Ecto neural progenitor cell (in vitro differentiated cells): Measurements from ENCODE around the gene PDE4D.

Experiments used
- DNase-seq: peaks from one replicate; pipeline ENCODE4 v3.0.0-alpha.2; 2018; ENCODE audit warnings: low spot score

PDE4D gene

GRCh38 chr5:59893429-59894227, at the start of gene PDE4D:
TSS of gene PDE4D (minus strand) at chr5:59893726.
- DNase-seq, result peak; percentile 91

- no peak for DNase-seq
These were observed 44.1 kb upstream of the PDE4D start for GRCh38 chr5:59937633-59938032.

GRCh38 chr5:59923465-59923864, 29.9 kb upstream of the PDE4D start:
- no peak for DNase-seq

- DNase-seq, result no peak
These were observed 28.7 kb upstream of the PDE4D start for GRCh38 chr5:59922220-59922619.

- DNase-seq, result no peak
These were observed 28.3 kb upstream of the PDE4D start for GRCh38 chr5:59921816-59922215.

- no peak for DNase-seq
These were observed 26.0 kb upstream of the PDE4D start for GRCh38 chr5:59919484-59919883.

GRCh38 chr5:59917121-59917520, 23.6 kb upstream of the PDE4D start:
- no peak for DNase-seq

GRCh38 chr5:59905188-59905587, 11.7 kb upstream of the PDE4D start:
- DNase-seq, result no peak

GRCh38 chr5:59897075-59897474, 3.5 kb upstream of the PDE4D start:
- DNase-seq, result no peak

- DNase-seq, result peak; percentile 43
These were observed 1.4 kb downstream of the PDE4D start for GRCh38 chr5:59891962-59892643.

- DNase-seq, result no peak
These were observed 6.3 kb downstream of the PDE4D start for GRCh38 chr5:59887274-59887673.

- no peak for DNase-seq
These were observed 18.9 kb downstream of the PDE4D start for GRCh38 chr5:59874675-59875074.

- no peak for DNase-seq
These were observed 20.4 kb downstream of the PDE4D start for GRCh38 chr5:59873113-59873512.

GRCh38 chr5:59866661-59867060, 26.9 kb downstream of the PDE4D start:
- no peak for DNase-seq

- no peak for DNase-seq
These were observed 28.8 kb downstream of the PDE4D start for GRCh38 chr5:59864718-59865117.

GRCh38 chr5:59863777-59864176, 29.7 kb downstream of the PDE4D start:
- DNase-seq, result no peak

GRCh38 chr5:59856358-59856757, 37.2 kb downstream of the PDE4D start:
- no peak for DNase-seq

GRCh38 chr5:59850766-59851165, 42.8 kb downstream of the PDE4D start:
- DNase-seq, result no peak

GRCh38 chr5:59847586-59847985, 45.9 kb downstream of the PDE4D start:
- DNase-seq, result no peak

- DNase-seq, result no peak
These were observed 47.8 kb downstream of the PDE4D start for GRCh38 chr5:59845730-59846129.

GRCh38 chr5:59843511-59844213, 49.9 kb downstream of the PDE4D start:
- no peak for DNase-seq

GRCh38 chr5:59842999-59843398, 50.5 kb downstream of the PDE4D start:
- DNase-seq, result no peak

GRCh38 chr5:59840200-59840601, 53.3 kb downstream of the PDE4D start:
- no peak for DNase-seq
